HS-27A (cell line): ENCODE results near the gene FAM151A.

ENCODE experiments used
- DNase-seq: peaks from one replicate; pipeline ENCODE4 v3.0.0-alpha.2; 2012; ENCODE audit warnings: low read depth, missing footprints

FAM151A gene

GRCh38 chr1:54579337-54579781 is 44.0 kb downstream of the FAM151A start:
- DNase-seq = no peak

GRCh38 chr1:54577612-54578011 is 45.7 kb downstream of the FAM151A start:
- DNase-seq = no peak

GRCh38 chr1:54575605-54576290 is 47.6 kb downstream of the FAM151A start:
- DNase-seq = no peak

GRCh38 chr1:54575161-54575560 is 48.2 kb downstream of the FAM151A start:
- no peak for DNase-seq

- no peak for DNase-seq
These were observed 49.1 kb downstream of the FAM151A start for GRCh38 chr1:54574158-54574778.

GRCh38 chr1:54572542-54572850 is 50.8 kb downstream of the FAM151A start:
- DNase-seq = no peak

GRCh38 chr1:54571803-54572541 is 51.4 kb downstream of the FAM151A start:
- no peak for DNase-seq

GRCh38 chr1:54571326-54571725 is 52.0 kb downstream of the FAM151A start:
- no peak for DNase-seq

GRCh38 chr1:54570161-54570560 is 53.2 kb downstream of the FAM151A start:
- no peak for DNase-seq

- no peak for DNase-seq
These were observed 54.0 kb downstream of the FAM151A start for GRCh38 chr1:54569339-54569738.

GRCh38 chr1:54567961-54568360 is 55.4 kb downstream of the FAM151A start:
- DNase-seq = no peak

GRCh38 chr1:54566438-54567141 is 56.7 kb downstream of the FAM151A start:
- no peak for DNase-seq

- no peak for DNase-seq
These were observed 58.2 kb downstream of the FAM151A start for GRCh38 chr1:54565113-54565501.

GRCh38 chr1:54564312-54565112 is 58.8 kb downstream of the FAM151A start:
- no peak for DNase-seq

GRCh38 chr1:54559771-54560231 is 63.5 kb downstream of the FAM151A start:
- DNase-seq = no peak
